ENCODE results near the gene SOX9.

DNA sequence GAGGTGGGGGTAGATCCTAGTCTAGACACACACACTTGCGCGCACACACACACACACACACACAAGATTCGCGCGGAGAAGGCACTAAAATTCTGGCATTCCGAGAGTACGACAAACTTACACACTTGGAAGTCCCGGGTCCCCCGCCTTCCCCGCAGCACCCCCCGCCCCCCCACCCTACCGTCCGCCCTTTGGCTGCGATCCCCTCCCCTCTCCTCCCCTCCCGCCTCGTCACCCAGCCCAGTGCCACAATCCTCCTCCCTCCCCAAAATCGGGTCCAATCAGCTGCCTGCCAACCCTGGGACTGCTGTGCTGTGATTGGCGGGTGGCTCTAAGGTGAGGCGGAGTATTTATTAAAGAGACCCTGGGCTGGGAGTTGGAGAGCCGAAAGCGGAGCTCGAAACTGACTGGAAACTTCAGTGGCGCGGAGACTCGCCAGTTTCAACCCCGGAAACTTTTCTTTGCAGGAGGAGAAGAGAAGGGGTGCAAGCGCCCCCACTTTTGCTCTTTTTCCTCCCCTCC, at the start of gene SOX9:
- TF ChIP-seq CTCF (IDR thresholded peaks at IDR 0.05), result no peak
- TF ChIP-seq POLR2A (IDR thresholded peaks at IDR 0.05), result peak; percentile 94

Data from breast epithelium (tissue), 3 donors.